NCI-H2227 (cell line): ENCODE data around the gene NRROS.

Experiments
- DNase-seq: peaks from one replicate; lab custom pipeline; 2025; ENCODE audit not compliant: unreplicated experiment; lab: John Stamatoyannopoulos, UW

NRROS gene

DNA sequence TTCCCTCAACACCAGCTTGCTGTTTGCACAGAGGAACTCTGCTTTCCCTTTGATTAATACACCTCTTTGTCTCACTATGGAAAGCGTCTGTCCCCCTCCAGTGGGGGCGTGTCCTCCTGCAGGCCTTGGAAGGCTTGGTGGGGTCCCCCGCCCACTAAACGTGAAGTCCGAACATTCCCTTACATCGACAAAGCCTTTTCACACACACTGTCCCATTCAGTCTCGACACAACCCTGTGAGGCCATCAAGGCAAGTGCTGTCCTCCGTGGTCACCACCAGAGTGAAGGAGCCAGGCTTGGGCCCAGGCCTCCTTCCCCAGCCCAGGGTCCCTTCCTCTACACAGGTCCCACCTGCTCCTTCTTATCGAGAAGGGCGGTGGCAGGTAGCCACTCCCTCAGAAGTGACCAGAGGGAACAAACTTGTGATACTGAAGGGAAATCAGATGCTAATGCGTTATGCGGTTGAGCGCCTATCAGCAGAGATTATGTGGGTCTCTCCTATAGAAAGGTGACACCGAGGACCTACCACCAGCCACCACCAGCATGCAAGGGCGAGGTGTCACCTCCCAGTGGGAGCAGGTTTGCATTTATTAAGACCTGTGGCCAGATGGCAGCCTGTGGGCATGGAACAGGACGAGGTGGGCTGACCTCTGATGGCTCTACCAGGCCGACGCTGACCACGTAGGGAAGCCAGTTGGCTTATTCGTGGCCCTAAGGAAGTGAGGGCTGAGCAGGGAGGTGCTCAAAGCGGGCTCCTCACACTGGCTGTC is 6.6 kb downstream of the NRROS start:
- DNase-seq: no peak

DNA sequence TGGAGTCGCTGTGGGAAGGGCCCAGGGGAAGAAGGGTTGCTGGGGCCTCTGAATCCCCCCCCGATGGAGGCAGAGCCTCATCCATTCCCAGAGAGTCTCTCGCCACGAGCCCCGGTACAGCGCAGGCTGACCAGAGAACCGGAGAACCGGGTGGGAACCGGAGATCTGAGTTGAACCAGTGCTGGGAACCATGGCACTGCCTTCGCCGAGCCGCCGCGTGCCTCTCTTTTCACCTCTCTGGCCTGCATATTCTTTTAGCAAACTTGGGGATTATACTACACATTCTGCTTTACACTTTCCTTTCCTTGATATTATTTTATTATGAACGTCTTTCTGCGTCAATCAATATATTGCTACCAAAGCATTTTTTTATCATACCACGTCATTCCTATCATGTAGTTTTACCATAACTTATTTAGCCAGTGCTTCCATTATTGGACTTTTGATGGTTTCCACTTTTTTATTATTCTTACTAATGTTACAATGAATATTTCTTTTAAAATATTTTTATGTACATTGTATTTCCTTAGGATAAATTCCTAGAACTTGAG is 7.2 kb downstream of the NRROS start:
- no peak for DNase-seq

DNA sequence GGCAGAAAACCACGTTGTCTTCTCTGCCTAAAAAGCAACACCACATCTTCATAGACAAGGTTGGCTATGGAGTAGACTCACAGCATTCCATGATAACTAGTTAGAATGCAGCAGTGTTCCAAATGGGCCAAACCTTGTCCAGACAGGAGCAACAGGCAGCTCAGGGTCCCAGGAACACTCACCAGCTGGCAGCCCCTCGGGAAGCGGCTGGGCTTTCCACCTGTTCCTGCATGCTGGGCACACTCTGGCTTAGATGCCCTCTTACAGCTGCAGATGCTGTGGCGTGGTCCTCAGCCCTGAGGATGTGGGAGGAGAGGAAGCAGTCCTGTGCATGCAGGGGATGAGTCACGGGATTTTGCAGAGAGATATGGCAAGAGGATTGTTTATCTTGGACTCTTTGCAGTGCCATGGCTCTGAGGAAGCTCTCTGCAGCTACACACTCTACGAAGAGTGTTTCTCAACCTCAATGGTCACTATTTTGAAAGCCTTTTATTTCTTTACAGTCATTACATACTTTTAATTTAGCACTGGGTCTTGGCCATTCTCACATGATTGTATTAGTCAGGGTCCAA is 11.3 kb downstream of the NRROS start:
- no peak for DNase-seq

DNA sequence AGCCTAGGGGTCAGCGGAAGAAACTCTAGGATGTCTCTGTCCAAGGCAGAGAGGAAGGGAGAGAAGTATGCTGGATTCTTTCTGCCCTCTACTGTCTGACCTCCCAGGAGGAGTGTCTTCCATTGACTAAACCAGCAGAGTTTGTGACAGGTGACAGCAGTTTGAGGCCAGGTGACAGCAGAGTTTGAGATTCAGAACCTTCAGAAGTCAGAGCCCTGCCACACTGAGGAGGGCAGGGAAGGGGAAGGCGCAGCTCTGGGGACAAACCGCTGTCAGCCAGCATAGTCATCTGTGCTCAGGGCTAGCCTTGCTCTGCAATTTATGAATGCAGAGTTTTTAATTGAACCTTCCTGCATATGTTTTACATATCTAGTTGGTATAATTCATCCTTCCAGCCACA is 12.3 kb downstream of the NRROS start:
- DNase-seq: no peak

DNA sequence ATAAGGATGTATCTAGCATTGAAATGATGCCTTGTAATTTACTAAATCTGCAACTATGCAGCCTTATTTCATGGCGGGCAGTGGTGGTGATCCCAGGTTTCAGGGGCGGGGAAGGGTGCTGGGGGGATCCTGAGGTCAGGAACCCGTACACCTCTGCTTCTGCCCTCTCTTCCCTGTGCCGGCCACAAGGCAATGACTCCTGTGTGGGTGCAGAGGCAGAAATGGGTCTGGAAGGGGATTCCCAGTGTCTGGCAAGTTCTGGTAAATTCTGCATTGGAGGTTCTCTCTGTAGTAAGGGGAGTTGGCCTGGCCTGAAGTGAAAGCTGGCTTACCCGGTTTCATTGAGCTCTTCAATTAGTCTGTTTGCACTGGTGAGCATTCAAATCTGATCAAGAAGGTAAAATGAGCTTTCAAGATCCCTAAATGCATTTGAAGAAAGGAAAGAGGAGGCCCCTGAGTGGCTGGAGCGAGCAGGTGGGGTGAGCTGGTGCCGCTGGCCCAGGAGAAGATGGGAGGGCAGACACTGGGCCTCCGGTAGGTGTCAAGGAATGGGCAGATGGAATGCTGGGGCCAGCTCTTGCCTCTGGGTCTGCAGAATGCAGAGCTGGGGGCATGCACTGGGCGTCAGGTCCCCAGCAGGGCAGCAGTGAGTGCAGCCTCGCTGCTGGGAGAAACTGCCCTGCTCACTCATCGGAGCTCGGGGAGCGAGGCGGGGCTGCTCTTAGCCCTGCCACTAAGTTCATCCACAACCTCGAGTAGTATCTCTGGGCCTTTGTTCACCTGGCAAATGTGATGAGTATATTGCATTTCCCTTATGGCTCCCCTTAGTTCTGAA is 13.7 kb downstream of the NRROS start:
- DNase-seq: no peak

DNA sequence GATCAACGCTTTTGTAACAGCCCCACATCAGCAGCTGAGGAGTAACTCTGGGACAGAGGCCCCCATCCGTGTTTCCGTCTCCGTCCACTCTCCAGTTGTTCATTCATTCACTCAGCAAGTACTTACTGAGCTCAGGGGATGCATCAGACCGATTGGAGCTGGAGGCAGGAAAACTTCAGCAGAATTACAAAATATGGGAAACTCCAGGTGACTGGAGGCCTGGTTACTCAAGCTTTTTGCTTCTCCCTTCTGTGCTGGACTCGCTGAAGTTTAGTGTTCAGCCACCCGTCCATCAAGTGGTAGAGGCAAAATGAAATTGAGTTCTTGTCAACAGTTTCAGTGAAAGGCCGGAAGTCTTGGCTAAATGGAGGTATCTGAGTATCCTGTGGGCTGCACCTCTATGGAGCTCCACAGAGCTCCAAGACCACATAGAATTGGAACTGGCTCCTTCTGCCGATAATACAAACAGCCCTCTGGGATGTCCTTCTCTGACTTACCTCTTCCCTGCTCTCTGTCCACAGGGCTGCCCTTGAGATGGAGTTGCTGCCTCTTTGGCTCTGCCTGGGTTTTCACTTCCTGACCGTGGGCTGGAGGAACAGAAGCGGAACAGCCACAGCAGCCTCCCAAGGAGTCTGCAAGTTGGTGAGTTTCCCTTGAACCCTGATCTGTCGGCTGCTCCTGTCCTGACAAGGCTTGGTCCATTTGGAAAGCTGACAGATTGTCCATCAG is 14.7 kb downstream of the NRROS start:
- DNase-seq: no peak

DNA sequence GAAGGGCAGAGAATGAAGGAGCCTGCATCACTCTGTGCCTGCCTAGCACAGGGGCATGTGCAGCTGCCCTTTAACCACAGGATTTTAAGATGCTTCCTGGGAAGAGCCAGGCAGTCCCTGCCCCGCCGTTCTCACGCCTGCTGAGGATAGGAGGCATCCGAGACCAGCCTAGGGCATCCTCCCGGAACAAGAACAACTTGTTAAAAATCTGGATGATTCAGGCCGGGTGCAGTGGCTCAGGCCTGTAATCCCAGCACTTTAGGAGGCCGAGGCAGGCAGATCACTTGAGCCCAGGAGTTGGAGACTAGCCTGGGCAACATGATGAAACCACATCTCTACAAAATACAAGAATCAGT is 15.2 kb downstream of the NRROS start:
- no peak for DNase-seq

DNA sequence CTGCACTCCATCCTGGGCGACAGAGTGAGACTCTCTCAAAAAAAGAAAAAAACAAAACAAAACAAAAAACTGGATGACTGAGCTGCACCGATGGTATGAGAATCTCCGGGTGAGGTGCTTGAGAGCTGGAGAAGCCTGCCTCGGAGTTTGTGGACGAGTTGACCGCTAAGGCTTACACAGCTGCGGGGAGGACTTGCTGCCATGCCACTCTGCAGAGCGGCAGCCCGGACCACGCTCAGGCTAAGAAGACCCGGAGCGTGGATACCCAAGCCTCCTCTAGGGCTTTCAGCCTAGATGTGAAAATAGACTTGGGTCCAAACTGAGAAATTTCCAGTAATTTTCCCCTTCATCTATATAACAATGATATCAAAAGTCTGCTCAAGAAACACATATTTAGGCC is 16.0 kb downstream of the NRROS start:
- DNase-seq: no peak

DNA sequence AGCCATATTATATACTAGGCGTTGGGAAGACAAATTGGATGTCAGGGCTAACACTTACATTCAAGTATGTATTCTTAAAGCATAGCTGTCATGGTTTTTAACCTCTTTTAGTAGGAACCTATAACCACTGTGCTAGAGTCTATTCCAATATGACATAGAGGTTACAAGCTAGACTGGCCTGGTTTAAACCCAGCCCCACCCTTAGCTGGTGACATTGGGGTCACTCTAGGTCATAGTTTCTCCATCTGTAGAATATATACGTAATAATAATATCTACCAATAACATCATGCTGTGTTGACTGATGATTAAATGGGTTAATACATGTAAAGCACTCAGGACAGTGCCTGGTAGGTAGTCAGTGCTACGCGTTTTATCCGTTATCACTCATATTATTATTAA is 16.7 kb downstream of the NRROS start:
- DNase-seq: no peak

DNA sequence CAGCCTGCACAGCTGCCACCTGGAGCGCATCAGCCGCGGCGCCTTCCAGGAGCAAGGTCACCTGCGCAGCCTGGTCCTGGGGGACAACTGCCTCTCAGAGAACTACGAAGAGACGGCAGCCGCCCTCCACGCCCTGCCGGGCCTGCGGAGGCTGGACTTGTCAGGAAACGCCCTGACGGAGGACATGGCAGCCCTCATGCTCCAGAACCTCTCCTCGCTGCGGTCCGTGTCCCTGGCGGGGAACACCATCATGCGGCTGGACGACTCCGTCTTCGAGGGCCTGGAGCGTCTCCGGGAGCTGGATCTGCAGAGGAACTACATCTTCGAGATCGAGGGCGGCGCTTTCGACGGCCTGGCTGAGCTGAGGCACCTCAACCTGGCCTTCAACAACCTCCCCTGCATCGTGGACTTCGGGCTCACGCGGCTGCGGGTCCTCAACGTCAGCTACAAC is 20.4 kb downstream of the NRROS start:
- DNase-seq: no peak

DNA sequence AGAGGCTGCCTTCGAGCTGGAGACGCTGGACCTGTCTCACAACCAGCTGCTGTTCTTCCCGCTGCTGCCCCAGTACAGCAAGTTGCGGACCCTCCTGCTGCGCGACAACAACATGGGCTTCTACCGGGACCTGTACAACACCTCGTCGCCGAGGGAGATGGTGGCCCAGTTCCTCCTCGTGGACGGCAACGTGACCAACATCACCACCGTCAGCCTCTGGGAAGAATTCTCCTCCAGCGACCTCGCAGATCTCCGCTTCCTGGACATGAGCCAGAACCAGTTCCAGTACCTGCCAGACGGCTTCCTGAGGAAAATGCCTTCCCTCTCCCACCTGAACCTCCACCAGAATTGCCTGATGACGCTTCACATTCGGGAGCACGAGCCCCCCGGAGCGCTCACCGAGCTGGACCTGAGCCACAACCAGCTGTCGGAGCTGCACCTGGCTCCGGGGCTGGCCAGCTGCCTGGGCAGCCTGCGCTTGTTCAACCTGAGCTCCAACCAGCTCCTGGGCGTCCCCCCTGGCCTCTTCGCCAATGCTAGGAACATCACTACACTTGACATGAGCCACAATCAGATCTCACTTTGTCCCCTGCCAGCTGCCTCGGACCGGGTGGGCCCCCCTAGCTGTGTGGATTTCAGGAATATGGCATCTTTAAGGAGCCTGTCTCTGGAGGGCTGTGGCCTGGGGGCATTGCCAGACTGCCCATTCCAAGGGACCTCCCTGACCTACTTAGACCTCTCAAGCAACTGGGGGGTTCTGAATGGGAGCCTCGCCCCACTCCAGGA is 21.1 kb downstream of the NRROS start:
- DNase-seq: no peak

DNA sequence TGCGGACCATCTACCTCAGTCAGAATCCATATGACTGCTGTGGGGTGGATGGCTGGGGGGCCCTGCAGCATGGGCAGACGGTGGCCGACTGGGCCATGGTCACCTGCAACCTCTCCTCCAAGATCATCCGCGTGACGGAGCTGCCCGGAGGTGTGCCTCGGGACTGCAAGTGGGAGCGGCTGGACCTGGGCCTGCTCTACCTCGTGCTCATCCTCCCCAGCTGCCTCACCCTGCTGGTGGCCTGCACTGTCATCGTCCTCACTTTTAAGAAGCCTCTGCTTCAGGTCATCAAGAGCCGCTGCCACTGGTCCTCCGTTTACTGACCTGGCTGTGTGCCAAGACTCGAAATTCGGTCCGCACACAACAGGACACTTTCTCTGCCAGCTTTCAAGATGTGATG is 21.9 kb downstream of the NRROS start:
- DNase-seq: no peak

DNA sequence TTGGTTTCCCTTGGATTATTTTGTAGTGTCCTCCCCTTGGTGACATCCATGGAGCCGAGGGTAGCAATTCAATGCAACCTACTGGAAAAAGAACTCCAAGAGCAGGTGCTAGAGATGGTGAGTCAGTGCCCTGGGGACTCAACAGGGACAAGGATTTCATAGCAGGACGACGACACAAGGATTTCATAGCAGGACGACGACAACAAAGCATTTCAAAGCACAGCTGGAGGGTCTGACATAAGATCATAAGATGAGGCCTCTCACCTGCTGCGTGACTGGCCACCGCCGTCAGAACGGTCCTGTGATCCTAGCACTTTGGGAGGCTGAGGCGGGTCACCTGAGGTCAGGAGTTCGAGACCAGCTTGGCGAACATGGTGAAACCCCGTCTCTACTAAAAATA is 22.5 kb downstream of the NRROS start:
- DNase-seq: no peak

DNA sequence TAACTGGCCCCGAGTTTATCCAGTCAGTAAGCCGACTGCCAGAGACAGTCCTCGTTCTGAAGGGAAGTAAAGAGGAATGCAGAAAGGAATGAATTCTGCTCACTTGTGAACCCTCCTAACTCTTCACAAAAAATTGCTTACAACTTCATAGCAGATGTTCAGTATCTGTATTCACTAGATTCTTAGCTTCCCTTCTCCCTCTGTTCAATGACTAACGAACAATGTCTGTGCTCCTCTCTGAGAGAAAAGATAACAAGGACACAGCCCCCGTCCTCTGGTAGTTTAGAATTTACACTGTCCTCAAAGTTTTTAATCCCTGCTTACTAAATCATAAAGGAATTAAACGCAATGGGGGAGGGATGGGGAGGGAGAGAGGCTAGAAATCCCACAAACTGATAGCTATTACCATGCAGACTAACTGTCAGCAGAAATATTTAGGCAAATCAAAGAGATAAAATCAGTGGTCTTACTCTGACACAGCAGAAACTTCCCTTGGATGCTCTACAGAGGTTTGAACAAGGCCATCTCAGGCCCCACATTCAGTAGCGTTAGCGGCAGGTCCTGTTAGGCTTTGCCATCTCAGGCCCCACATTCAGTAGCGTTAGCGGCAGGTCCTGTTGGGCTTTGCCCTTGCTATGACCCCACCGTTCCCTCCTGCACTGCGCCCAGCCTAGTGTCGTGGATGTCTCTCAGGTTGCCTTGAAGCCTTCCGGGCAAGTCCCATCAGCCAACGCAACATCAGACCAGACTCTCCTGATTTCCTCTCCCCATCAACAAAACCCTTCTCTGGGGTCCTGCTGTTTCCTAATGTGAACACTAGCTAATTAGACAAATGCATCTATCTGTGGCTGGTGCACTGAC is 23.4 kb downstream of the NRROS start:
- DNase-seq: no peak

DNA sequence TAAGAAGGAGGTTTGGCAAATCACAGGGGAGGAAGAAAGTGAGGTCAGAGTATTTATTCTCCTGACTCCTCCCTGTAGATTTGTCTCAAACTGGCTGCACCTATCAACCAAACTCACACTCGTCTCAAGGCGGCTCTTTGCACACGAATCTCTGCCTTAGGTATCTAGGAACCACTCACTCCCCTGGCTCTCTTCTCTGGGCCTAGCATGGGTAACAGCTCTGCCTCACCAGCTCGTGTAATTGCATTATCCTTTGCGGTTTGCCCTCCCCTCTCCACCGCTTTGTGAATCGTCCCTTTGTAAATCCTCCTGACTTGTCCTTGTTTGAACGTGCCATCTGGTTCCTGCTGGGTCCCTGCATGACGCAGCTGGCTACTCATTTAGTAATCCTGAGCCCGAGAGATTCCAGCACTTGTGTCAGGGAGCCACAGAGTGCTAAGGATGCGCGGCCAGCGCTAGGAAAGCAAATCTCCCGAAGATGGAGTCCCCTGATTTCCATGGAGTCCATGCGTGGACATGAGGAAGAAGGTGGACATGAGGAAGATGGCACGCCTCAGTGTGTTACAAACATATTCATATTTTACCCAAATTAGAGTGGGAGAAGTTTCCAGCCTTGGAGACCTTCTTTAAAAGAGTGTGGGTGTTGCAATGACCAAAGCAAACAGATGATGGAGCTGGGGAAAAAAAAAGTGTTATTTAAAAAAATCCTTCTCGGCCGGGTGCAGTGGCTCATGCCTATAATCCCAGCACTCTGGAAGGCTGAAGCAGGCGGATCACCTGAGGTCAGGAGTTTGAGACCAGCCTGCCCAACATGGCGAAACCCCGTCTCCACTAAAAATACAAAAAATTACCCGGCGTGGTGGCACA is 26.7 kb downstream of the NRROS start:
- DNase-seq: peak; percentile 86

DNA sequence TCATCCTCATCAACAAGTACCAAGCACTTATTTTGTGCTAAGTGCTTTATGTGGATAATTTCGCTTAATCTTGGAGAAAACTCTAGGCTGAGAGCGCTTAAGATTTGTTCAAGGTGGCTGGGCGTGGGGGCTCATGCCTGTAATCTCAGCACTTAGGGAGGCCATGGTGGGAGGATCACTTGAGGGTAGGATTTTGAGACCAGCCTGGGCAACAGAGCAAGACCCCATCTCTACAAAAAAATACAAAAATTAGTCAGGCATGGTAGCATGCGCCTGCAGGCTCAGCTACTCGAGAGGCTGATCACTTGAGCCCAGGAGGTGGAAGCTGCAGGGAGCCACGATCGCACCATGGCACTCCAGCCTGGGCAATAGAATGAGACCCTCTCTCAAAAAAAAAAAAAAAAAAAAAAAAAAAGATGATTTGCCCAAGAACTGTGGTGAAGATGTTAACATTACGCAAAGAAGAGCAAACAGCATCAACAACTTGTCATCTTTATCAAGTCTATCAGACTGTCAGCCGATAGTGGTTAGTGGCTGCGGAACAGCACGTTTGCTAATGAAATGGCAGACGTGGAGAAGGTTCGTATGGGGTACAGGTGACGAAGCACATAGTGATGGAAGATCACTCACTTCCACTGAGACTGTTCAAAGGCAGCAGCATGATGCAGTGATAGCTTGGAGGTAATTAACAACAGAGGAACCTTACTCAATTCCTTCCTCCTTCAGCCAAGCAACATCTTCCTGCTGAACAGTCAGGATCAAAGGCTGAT is 27.7 kb downstream of the NRROS start:
- DNase-seq: no peak

DNA sequence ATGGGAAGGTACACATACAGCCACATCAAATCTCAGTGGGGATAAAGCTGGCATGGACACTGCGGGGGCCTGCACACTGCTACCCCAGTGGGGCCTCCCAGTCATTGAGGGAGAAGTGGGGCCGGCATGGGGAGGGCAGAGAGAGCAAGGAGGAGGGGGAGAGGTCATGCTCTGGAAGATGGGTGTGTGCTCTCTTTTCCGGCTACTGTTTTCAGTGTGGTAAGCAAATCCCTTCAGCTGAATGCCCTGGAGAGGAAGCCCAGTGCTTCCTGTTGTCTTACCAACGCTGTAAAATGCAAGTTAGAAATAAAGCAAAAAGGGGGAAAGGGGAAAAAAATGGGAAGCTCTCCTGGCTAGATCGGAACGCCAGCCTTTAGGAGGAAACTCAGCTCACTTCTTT is 30.8 kb downstream of the NRROS start:
- DNase-seq: no peak

DNA sequence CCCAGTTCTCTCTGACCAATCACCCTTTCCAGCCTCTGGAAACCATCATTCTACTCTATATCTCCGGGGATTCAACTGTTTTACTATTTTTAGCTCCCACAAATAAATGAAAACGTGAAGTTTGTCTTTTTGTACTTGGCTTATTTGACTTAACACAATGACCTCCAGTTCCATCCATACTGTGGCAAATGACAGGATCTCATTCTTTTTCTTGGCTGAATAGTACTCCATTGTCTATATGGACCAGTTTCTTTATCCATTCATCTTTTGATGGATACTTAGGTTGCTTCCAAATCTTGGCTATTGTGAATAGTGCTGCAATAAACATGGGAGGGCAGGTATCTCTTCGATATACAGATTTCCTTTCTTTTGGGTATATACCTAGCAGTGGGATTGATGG is 34.1 kb downstream of the NRROS start:
- DNase-seq: no peak
